Measurements from ENCODE around the gene MTUS2.

Gene MTUS2

GRCh38 chr13:29239653-29240525 is 419.8 kb downstream of the MTUS2 start:
- Histone ChIP-seq H3F3A (ENCODE audit: insufficient read depth, low read length) (no peaks in the 10 kb centered on the region), H3K36me3 (replicated peaks; ENCODE audit: insufficient read depth, low read length) (no peaks in the 10 kb centered on the region), H4K20me1 (ENCODE audit: insufficient read depth, low read length) (no peaks in the 10 kb centered on the region), H3K27ac (ENCODE audit: low read length) (no peak overlapping the region), H3K4me3 (ENCODE audit: low read length) (no peak overlapping the region), H3K9me3 (replicated peaks; ENCODE audit: insufficient read depth, low read length) (no peaks in the 10 kb centered on the region), H3K79me2 (ENCODE audit: low read length) (no peaks in the 10 kb centered on the region), H2AFZ (ENCODE audit: low read length) (no peak overlapping the region), H3K4me2 (ENCODE audit: low read depth, low read length) (no peak overlapping the region), H3K4me1 (ENCODE audit: low read length) (no peaks in the 10 kb centered on the region), H3K9ac (ENCODE audit: low read length) (no peak overlapping the region), H3K9me2 (replicated peaks; ENCODE audit: insufficient read depth, low read length) (no peaks in the 10 kb centered on the region), H3K27me3 (replicated peaks; ENCODE audit: insufficient read depth, low read length) (no peaks in the 10 kb centered on the region)
- DNase-seq = no peak
- no peak for TF ChIP-seq EZH2phosphoT487 (IDR thresholded peaks at IDR 0.05; ENCODE audit: low read length)
- no peak for TF ChIP-seq EZH2 (optimal IDR thresholded peaks at IDR 0.05; ENCODE audit: low read depth, low read length)
- no peak for TF ChIP-seq CTCF (IDR thresholded peaks at IDR 0.05; ENCODE audit: low read length)

GRCh38 chr13:29254626-29255370 is 434.7 kb downstream of the MTUS2 start:
- H2AFZ ChIP-seq (ENCODE audit: low read length) = no peak overlapping the region
- H3K9me3 ChIP-seq (replicated peaks; ENCODE audit: insufficient read depth, low read length) = no peaks in the 10 kb centered on the region
- no peaks in the 10 kb centered on the region for H3K36me3 ChIP-seq (replicated peaks; ENCODE audit: insufficient read depth, low read length)
- H3K9me2 ChIP-seq (replicated peaks; ENCODE audit: insufficient read depth, low read length) = no peaks in the 10 kb centered on the region
- H3K27ac ChIP-seq (ENCODE audit: low read length) = no peak overlapping the region
- H3K4me3 ChIP-seq (ENCODE audit: low read length) = no peak overlapping the region
- TF ChIP-seq CTCF (IDR thresholded peaks at IDR 0.05; ENCODE audit: low read length) (no peak), EZH2phosphoT487 (IDR thresholded peaks at IDR 0.05; ENCODE audit: low read length) (no peak), EZH2 (optimal IDR thresholded peaks at IDR 0.05; ENCODE audit: low read depth, low read length) (no peak)
- no peak overlapping the region for H3K4me2 ChIP-seq (ENCODE audit: low read depth, low read length)
- no peaks in the 10 kb centered on the region for H3F3A ChIP-seq (ENCODE audit: insufficient read depth, low read length)
- H3K9ac ChIP-seq (ENCODE audit: low read length) = no peak overlapping the region
- H3K79me2 ChIP-seq (ENCODE audit: low read length) = no peaks in the 10 kb centered on the region
- no peaks in the 10 kb centered on the region for H3K27me3 ChIP-seq (replicated peaks; ENCODE audit: insufficient read depth, low read length)
- H4K20me1 ChIP-seq (ENCODE audit: insufficient read depth, low read length) = no peaks in the 10 kb centered on the region
- no peak for DNase-seq
- no peaks in the 10 kb centered on the region for H3K4me1 ChIP-seq (ENCODE audit: low read length)

- TF ChIP-seq EZH2 (optimal IDR thresholded peaks at IDR 0.05; ENCODE audit: low read depth, low read length) (no peak), EZH2phosphoT487 (IDR thresholded peaks at IDR 0.05; ENCODE audit: low read length) (no peak), CTCF (IDR thresholded peaks at IDR 0.05; ENCODE audit: low read length) (no peak)
- H4K20me1 ChIP-seq (ENCODE audit: insufficient read depth, low read length) = no peaks in the 10 kb centered on the region
- DNase-seq = no peak
- no peaks in the 10 kb centered on the region for H3K9me2 ChIP-seq (replicated peaks; ENCODE audit: insufficient read depth, low read length)
- H3F3A ChIP-seq (ENCODE audit: insufficient read depth, low read length) = no peaks in the 10 kb centered on the region
- no peaks in the 10 kb centered on the region for H3K4me1 ChIP-seq (ENCODE audit: low read length)
- H3K27me3 ChIP-seq (replicated peaks; ENCODE audit: insufficient read depth, low read length) = no peaks in the 10 kb centered on the region
- no peak overlapping the region for H3K4me2 ChIP-seq (ENCODE audit: low read depth, low read length)
- H3K79me2 ChIP-seq (ENCODE audit: low read length) = no peaks in the 10 kb centered on the region
- no peak overlapping the region for H2AFZ ChIP-seq (ENCODE audit: low read length)
- no peaks in the 10 kb centered on the region for H3K9me3 ChIP-seq (replicated peaks; ENCODE audit: insufficient read depth, low read length)
- no peak overlapping the region for H3K9ac ChIP-seq (ENCODE audit: low read length)
- no peaks in the 10 kb centered on the region for H3K36me3 ChIP-seq (replicated peaks; ENCODE audit: insufficient read depth, low read length)
- no peak overlapping the region for H3K27ac ChIP-seq (ENCODE audit: low read length)
- H3K4me3 ChIP-seq (ENCODE audit: low read length) = no peak overlapping the region
Observed at GRCh38 chr13:29255567-29255966, 435.4 kb downstream of the MTUS2 start.

Measured in MM.1S (cell line).